Measurements from ENCODE around the gene DCHS1.

DCHS1 gene

DNA sequence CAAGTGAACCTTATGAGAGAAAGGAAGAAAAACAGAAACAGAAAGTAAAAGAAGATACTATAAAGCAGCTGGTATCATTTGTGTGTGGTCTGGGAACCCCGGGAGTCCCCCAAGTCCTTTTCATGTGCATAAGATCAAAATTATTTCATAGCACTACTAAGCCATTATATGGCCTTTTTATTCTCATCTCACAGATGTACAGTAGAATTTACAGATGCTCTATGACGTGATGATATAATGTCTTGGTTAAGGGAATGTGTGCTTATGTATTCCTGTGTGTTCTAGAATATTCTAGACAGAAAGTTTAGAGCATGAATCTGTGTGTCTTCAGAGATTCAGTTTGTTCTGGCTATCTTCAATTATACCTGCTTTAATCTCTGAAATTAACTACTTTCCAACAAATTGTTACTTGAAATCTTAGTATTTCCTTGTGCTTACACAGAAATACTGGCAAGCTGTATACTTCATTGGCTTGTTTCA lies 27.8 kb downstream of the DCHS1 start:
- TF ChIP-seq, protein P1, sequence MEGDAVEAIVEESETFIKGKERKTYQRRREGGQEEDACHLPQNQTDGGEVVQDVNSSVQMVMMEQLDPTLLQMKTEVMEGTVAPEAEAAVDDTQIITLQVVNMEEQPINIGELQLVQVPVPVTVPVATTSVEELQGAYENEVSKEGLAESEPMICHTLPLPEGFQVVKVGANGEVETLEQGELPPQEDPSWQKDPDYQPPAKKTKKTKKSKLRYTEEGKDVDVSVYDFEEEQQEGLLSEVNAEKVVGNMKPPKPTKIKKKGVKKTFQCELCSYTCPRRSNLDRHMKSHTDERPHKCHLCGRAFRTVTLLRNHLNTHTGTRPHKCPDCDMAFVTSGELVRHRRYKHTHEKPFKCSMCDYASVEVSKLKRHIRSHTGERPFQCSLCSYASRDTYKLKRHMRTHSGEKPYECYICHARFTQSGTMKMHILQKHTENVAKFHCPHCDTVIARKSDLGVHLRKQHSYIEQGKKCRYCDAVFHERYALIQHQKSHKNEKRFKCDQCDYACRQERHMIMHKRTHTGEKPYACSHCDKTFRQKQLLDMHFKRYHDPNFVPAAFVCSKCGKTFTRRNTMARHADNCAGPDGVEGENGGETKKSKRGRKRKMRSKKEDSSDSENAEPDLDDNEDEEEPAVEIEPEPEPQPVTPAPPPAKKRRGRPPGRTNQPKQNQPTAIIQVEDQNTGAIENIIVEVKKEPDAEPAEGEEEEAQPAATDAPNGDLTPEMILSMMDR (IDR thresholded peaks at IDR 0.05; ENCODE audit: control insufficient read depth, extremely low read depth, insufficient read depth) = no peak
- no peak for DNase-seq (ENCODE audit: low read depth)
- H3K4me3 ChIP-seq (ENCODE audit: low read depth, low read length) = no peak overlapping the region

DNA sequence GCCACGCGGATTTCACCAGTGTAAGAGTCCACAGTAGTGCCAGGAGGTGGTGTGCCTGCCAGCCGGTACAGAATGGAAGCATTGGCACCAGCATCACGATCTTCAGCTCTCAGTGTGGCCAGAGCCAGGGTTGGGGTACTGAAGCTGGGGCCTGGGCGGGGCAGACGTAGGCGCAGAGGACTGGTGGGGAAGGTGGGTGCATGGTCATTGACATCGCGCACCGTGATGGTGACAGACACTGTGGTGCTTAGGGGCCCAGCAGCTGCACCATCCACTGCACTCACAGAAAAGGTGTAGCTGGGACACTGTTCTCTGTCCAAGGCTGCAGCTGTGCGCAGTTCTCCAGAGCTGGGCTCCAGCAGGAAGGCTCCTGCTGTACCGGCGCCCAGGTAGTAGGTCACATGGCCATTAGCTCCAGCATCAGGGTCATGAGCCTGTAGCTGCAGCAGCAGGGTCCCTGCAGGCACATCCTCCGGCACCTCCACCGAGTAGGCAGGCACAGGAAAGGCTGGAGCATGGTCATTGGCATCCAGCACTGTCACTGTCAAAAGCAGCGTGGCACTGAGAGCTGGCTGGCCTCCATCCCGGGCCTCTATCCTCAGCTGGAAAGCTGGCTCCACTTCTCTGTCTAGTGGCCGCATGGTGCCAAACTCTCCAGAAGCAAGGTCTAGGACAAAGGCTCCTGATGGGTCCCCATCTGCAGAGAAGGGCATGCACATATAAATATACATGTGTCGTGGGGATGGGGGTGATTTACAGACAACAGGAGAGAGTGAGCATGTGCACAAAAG lies 28.4 kb downstream of the DCHS1 start:
- DNase-seq (ENCODE audit: low read depth) = no peak
- no peak overlapping the region for H3K4me3 ChIP-seq (ENCODE audit: low read depth, low read length)
- TF ChIP-seq, protein P1 (IDR thresholded peaks at IDR 0.05; ENCODE audit: control insufficient read depth, extremely low read depth, insufficient read depth) = no peak

GRCh38 chr11:6625832-6626420 lies 29.7 kb downstream of the DCHS1 start:
- H3K4me3 ChIP-seq (ENCODE audit: low read depth, low read length) = no peak overlapping the region
- TF ChIP-seq, protein P1 (IDR thresholded peaks at IDR 0.05; ENCODE audit: control insufficient read depth, extremely low read depth, insufficient read depth) = no peak
- DNase-seq (ENCODE audit: low read depth) = no peak

GRCh38 chr11:6625156-6625831 lies 30.3 kb downstream of the DCHS1 start:
- TF ChIP-seq, protein P1 (IDR thresholded peaks at IDR 0.05; ENCODE audit: control insufficient read depth, extremely low read depth, insufficient read depth) = no peak
- H3K4me3 ChIP-seq (ENCODE audit: low read depth, low read length) = no peak overlapping the region

GRCh38 chr11:6623391-6624363 lies 31.9 kb downstream of the DCHS1 start:
- TF ChIP-seq, protein P1 (IDR thresholded peaks at IDR 0.05; ENCODE audit: control insufficient read depth, extremely low read depth, insufficient read depth) = no peak
- DNase-seq (ENCODE audit: low read depth) = no peak
- no peak overlapping the region for H3K4me3 ChIP-seq (ENCODE audit: low read depth, low read length)

More at GRCh38 chr11:6625156-6625831, 30.3 kb downstream of the DCHS1 start:
- DNase-seq (ENCODE audit: low read depth) = no peak
